ENCODE measurements around the gene EWSR1.
"Not testable (repeated sequence)": the region's sequence is repeated elsewhere in the genome, so short reads cannot be mapped to it uniquely, and the experiment has no call there.

Gene EWSR1

GRCh38 chr22:29337631-29338284, 69.7 kb downstream of the EWSR1 start:
- no peak for DNase-seq (ENCODE audit: low spot score)

GRCh38 chr22:29338398-29338797, 70.3 kb downstream of the EWSR1 start:
- no peak for DNase-seq (ENCODE audit: low spot score)

- DNase-seq (ENCODE audit: low spot score), result no peak
Observed at GRCh38 chr22:29339381-29340235, 71.5 kb downstream of the EWSR1 start.

GRCh38 chr22:29340566-29340965, 72.5 kb downstream of the EWSR1 start:
- no peak for DNase-seq (ENCODE audit: low spot score)

GRCh38 chr22:29341056-29341848, 73.2 kb downstream of the EWSR1 start:
- DNase-seq (ENCODE audit: low spot score), result no peak

- DNase-seq (ENCODE audit: low spot score), result no peak
Observed at GRCh38 chr22:29341849-29342127, 73.7 kb downstream of the EWSR1 start.

- DNase-seq (ENCODE audit: low spot score), result no peak
Observed at GRCh38 chr22:29342177-29342576, 74.1 kb downstream of the EWSR1 start.

DNA sequence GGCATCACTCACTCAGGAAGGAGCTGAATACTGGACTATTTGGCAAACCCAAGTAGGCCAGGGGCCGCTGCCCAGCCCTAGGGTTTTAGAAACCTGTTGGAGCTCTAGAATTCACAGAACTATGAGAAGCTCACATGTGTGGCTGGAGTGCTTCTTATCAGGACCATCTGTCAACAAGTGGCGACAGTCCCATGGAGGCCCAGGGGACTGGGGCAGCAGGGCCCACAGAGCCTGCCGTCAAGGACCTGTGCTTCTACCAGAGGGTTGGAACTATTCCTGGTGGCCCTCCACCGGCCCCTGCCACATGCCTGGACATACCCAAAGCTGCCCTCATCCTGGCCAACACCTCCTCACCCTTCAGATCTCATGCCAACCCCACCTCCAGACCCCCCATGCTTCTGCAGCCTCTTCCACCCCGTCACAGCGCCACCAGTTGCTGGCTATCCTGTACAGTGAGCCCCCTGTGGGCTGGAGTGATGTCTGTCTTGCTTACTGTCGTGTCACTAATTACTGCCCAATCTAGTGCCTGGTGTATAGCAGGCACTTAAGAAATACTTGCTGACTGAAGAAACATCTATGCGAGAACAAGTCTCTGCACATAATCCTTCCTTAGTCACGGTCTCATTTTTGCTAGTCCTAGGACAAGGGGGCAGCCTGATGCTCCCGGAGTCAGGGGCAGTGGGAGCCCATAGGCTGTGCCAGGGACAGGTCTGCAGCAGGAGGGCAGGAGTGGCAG, 74.7 kb downstream of the EWSR1 start:
- DNase-seq (ENCODE audit: low spot score), result no peak

DNA sequence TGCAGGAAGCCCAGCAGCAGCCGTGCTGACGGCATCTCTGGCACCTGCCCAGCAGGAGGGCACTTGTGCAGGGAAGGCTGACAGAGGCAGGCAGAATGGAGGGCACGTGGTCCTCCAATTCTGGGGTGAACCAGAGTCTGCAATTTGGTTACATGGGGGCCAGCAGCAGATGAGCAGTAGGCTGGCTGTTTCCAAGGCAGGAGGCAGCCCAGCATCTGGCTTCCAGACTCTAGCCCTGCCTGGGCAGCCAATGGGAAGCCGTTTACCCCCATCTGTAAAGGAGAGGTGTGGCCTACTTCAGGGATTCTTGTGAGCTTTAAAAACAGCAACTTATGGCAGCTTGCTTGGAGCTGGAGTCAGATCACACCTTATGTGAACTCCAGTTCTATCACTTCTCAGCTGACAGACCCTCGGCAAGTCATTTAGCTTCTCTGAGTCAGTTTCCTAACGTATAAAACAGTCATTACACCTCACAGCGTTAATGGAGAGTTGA, 75.3 kb downstream of the EWSR1 start:
- peak; percentile 84 for DNase-seq (ENCODE audit: low spot score)

DNA sequence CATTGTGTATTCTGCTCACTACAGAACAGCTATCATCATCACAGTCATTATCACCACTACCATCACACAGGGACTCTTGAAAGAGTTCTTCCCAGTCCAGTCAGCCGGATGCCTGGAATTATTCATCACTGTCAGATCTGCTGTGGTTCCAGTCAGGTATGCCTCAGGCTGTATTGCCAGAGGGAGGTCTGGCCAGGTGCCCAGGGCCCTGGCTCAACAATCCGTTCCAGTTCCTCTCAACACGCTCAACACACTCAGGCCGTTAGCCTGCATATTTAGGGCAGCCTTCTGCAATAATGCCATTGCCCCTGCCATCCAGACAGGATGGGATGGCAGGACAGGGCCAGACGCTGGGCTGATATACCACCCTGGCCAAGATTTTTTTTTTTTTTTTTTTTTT, 76.1 kb downstream of the EWSR1 start:
- peak; percentile 88 for DNase-seq (ENCODE audit: low spot score)

DNA sequence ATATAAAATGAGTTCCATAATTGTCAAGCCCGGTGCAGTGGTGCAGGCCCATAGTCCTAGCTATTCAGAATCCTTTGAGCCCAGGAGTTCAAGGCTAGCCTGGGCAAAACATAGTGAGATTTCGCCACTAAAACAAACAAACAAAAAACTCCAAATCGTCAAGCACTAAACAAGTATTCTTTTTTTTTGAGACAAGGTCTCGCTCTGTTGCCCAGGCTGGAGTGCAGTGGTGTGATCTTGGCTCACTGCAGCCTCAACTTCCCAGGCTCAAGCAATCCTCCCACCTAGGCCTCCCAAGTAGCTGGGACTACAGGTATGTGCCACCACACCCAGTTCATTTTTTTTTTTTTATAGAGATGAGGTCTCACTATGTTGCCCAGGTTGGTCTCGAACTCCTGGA, 76.8 kb downstream of the EWSR1 start:
- not testable (repeated sequence) for DNase-seq (ENCODE audit: low spot score)

DNA sequence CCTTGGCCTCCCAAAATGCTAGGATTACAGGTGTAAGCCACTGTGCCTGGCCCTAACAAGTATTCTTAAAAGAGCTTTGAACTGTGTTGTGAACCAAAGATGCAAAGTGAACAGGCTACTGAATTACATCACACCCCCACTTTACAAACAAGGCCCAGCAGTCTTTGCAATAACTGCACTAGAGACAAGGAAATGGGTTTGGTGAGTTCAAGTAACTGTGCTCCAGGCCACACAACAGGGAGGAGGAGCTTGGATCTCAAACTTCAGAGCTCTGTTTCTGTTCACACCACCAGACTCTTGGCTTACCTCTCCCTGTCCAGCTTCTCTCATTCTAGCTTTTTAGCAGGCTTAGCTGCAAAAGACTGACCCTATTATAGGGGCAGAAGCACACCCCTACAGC, 77.9 kb downstream of the EWSR1 start:
- DNase-seq (ENCODE audit: low spot score), result no peak

- DNase-seq (ENCODE audit: low spot score), result no peak
Observed at GRCh38 chr22:29346659-29347058, 78.6 kb downstream of the EWSR1 start.

GRCh38 chr22:29348041-29348440, 80.0 kb downstream of the EWSR1 start:
- no peak for DNase-seq (ENCODE audit: low spot score)

DNA sequence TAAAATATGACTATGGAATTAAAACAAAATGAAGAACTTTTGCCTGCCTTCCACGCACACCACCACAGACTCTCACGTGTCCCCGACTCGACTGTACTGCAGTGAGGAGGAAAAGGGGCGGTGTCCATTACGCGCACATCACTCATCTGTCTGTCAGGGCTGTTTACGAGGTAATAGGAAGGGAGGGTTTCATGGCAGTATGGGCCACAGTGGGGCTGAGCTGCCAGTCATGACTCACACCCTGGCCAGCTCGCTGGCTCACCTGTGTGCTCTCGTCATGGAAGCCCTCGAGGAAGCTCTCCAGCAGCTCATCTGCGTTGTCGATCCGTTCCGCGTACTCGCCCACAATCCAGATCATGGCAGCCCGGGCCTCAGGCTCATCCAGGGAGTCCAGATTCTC, 80.9 kb downstream of the EWSR1 start:
- no peak for DNase-seq (ENCODE audit: low spot score)
